SK-N-SH treated with all-trans-retinoic acid at 6 μM for 48 hours (cell line): ENCODE measurements around the gene SAG.

Source experiments
- ARNTL ChIP-seq: fragments of 450-650 bp; formaldehyde crosslinking; IDR thresholded peaks from 2 replicates; pipeline ENCODE4 v1.5.0; 2020; ENCODE audit warnings: low read depth, mild to moderate bottlenecking, moderate library complexity, borderline replicate concordance
- BACH2 ChIP-seq: fragments of 250-450 bp; sonication (Bioruptor Pico); IDR thresholded peaks from 2 replicates; pipeline ENCODE4 v1.9.0; 2021; ENCODE audit warnings: mild to moderate bottlenecking, borderline replicate concordance
- CSDC2 ChIP-seq: fragments of 250-450 bp; sonication (Bioruptor Pico); IDR thresholded peaks from 2 replicates; pipeline ENCODE4 v1.5.0; 2020; ENCODE audit warnings: mild to moderate bottlenecking, moderate library complexity
- ESRRG ChIP-seq: fragments of 250-450 bp; sonication (Bioruptor Pico); IDR thresholded peaks from 2 replicates; pipeline ENCODE4 v1.6.1; 2021; ENCODE audit warnings: mild to moderate bottlenecking
- GLIS3 ChIP-seq: fragments of 250-450 bp; sonication (Bioruptor Pico); IDR thresholded peaks from 2 replicates; pipeline ENCODE4 v1.5.0; 2020; ENCODE audit warnings: mild to moderate bottlenecking, moderate library complexity
- OSR1 ChIP-seq: fragments of 250-450 bp; sonication (Bioruptor Pico); IDR thresholded peaks from 2 replicates; pipeline ENCODE4 v1.8.0; 2022; ENCODE audit warnings: moderate library complexity, mild to moderate bottlenecking, inconsistent platforms
- RARB ChIP-seq: fragments of 250-450 bp; sonication (Bioruptor Pico); IDR thresholded peaks from 2 replicates; pipeline ENCODE4 v1.8.0; 2021; ENCODE audit warnings: mild to moderate bottlenecking, moderate library complexity
- SNAI2 ChIP-seq: fragments of 250-450 bp; sonication (Bioruptor Pico); IDR thresholded peaks from 2 replicates; pipeline ENCODE4 v1.5.0; 2020; ENCODE audit warnings: mild to moderate bottlenecking, moderate library complexity
- TOX ChIP-seq: fragments of 250-450 bp; sonication (Bioruptor Pico); IDR thresholded peaks from 2 replicates; pipeline ENCODE4 v1.8.0; 2021; ENCODE audit warnings: mild to moderate bottlenecking, moderate library complexity, borderline replicate concordance
- ZFP3 ChIP-seq: fragments of 250-450 bp; sonication (Bioruptor Pico); IDR thresholded peaks from 2 replicates; pipeline ENCODE4 v1.5.0; 2020; ENCODE audit warnings: mild to moderate bottlenecking, moderate library complexity
- ZNF565 ChIP-seq: fragments of 450-650 bp; formaldehyde crosslinking; conservative IDR thresholded peaks from 2 replicates; pipeline ENCODE4 v1.5.0; 2020; ENCODE audit warnings: low read depth, mild to moderate bottlenecking, moderate library complexity
- TF ChIP-seq, protein P1 (sequence below): fragments of 250-450 bp; sonication (Bioruptor Pico); IDR thresholded peaks from 2 replicates; pipeline ENCODE4 v1.5.0; 2020; ENCODE audit warnings: mild to moderate bottlenecking, moderate library complexity
- TF ChIP-seq, protein P2 (sequence below): fragments of 250-450 bp; sonication (Bioruptor Pico); IDR thresholded peaks from 2 replicates; pipeline ENCODE4 v1.5.1; 2020; ENCODE audit warnings: low read depth, mild to moderate bottlenecking, moderate library complexity
- TF ChIP-seq, protein P3 (sequence below): fragments of 250-450 bp; sonication (Bioruptor Pico); IDR thresholded peaks from 2 replicates; pipeline ENCODE4 v1.8.0; 2020; ENCODE audit warnings: mild to moderate bottlenecking, moderate library complexity, borderline replicate concordance

DNA sequence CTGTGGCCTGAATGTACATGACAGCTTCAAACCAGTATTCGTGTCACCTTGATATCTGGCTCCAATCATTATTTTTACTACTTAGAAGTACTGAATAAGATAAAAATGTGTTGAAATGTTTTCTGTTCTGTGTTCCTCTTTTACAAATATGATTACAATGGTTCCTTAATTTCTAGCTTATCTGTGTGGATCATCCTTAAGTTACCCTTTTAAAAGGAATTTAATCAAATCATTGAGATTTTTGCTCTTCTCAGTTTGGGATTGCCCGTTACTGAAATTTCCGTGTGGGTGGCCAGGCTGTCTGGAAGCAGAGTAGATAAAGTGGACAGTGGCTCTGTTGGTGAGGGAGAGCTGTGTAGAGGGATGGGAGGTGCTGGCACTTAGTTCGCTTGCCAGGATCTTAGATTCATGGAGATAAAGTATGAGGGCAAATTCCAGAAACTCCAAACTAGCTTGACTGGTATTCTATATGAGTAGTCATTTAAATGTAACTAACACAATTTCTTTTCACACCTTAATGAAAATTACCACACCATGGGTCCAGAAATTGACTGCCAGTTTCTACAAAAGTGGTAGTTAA lies 27.4 kb upstream of the SAG start:
- no peak for TF ChIP-seq ARNTL (CRISPR knock-in tag)
- TF ChIP-seq, protein P1, sequence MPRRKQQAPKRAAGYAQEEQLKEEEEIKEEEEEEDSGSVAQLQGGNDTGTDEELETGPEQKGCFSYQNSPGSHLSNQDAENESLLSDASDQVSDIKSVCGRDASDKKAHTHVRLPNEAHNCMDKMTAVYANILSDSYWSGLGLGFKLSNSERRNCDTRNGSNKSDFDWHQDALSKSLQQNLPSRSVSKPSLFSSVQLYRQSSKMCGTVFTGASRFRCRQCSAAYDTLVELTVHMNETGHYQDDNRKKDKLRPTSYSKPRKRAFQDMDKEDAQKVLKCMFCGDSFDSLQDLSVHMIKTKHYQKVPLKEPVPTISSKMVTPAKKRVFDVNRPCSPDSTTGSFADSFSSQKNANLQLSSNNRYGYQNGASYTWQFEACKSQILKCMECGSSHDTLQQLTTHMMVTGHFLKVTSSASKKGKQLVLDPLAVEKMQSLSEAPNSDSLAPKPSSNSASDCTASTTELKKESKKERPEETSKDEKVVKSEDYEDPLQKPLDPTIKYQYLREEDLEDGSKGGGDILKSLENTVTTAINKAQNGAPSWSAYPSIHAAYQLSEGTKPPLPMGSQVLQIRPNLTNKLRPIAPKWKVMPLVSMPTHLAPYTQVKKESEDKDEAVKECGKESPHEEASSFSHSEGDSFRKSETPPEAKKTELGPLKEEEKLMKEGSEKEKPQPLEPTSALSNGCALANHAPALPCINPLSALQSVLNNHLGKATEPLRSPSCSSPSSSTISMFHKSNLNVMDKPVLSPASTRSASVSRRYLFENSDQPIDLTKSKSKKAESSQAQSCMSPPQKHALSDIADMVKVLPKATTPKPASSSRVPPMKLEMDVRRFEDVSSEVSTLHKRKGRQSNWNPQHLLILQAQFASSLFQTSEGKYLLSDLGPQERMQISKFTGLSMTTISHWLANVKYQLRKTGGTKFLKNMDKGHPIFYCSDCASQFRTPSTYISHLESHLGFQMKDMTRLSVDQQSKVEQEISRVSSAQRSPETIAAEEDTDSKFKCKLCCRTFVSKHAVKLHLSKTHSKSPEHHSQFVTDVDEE (CRISPR knock-in tag), result 0 out of 2 replicates have a peak, but pooled peaks have one; percentile 20
- no peak for TF ChIP-seq BACH2 (CRISPR knock-in tag)
- TF ChIP-seq OSR1, result no peak
- TF ChIP-seq ZFP3 (CRISPR knock-in tag), result no peak
- TF ChIP-seq, protein P2, sequence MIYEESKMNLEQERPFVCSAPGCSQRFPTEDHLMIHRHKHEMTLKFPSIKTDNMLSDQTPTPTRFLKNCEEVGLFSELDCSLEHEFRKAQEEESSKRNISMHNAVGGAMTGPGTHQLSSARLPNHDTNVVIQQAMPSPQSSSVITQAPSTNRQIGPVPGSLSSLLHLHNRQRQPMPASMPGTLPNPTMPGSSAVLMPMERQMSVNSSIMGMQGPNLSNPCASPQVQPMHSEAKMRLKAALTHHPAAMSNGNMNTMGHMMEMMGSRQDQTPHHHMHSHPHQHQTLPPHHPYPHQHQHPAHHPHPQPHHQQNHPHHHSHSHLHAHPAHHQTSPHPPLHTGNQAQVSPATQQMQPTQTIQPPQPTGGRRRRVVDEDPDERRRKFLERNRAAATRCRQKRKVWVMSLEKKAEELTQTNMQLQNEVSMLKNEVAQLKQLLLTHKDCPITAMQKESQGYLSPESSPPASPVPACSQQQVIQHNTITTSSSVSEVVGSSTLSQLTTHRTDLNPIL (CRISPR knock-in tag), result no peak
- no peak for TF ChIP-seq TOX (CRISPR knock-in tag)
- TF ChIP-seq GLIS3 (CRISPR knock-in tag), result no peak
- TF ChIP-seq CSDC2 (CRISPR knock-in tag), result no peak
- 0 out of 2 replicates have a peak, but pooled peaks have one; percentile 37 for TF ChIP-seq SNAI2 (CRISPR knock-in tag)
- TF ChIP-seq ZNF565 (CRISPR knock-in tag), result no peak
- TF ChIP-seq RARB (CRISPR knock-in tag), result no peak
- TF ChIP-seq, protein P3, sequence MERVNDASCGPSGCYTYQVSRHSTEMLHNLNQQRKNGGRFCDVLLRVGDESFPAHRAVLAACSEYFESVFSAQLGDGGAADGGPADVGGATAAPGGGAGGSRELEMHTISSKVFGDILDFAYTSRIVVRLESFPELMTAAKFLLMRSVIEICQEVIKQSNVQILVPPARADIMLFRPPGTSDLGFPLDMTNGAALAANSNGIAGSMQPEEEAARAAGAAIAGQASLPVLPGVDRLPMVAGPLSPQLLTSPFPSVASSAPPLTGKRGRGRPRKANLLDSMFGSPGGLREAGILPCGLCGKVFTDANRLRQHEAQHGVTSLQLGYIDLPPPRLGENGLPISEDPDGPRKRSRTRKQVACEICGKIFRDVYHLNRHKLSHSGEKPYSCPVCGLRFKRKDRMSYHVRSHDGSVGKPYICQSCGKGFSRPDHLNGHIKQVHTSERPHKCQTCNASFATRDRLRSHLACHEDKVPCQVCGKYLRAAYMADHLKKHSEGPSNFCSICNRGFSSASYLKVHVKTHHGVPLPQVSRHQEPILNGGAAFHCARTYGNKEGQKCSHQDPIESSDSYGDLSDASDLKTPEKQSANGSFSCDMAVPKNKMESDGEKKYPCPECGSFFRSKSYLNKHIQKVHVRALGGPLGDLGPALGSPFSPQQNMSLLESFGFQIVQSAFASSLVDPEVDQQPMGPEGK, result no peak
- no peak for TF ChIP-seq ESRRG (CRISPR knock-in tag)
